Thoracic aorta (tissue), 2 donors: ENCODE measurements around the gene ANKRD28. TPM values are rescaled to one million over a fixed set of nuclear protein-coding genes. Genes with fewer than 3 reads are reported as not detected.

Experiments
- total RNA-seq, 2 donors: library from RNA; depleted of rRNA; stranded (reverse); fragments of >200 nt; gene quantifications; one replicate each; pipeline versions ENCODE4 v1.1.0 to v1.2.3, GENCODE V29; 2016

ANKRD28 gene
- total RNA-seq, 2 donors from 2014 or later = 42.5 to 60.2 TPM

Other genes starting within 250 kb of the ANKRD28 start
- gene HACL1, start 196.4 kb downstream of the ANKRD28 start, total RNA-seq = 10 to 100 TPM; 14.5 to 21.6 TPM
- gene BTD, start 196.2 kb downstream of the ANKRD28 start, total RNA-seq = 10 to 100 TPM; 19.4 to 23.3 TPM